ENCODE data around the gene KAT6B. TPM values are rescaled to one million over a fixed set of nuclear protein-coding genes. Genes with fewer than 3 reads are reported as not detected.

KAT6B gene
- total and polyA plus RNA-seq, 10 of the 15 experiments (the other 5 are each of a cell fraction or from before 2014, with no cell fraction given): 2.7 to 22.6 (median 15.7) TPM

DNA sequence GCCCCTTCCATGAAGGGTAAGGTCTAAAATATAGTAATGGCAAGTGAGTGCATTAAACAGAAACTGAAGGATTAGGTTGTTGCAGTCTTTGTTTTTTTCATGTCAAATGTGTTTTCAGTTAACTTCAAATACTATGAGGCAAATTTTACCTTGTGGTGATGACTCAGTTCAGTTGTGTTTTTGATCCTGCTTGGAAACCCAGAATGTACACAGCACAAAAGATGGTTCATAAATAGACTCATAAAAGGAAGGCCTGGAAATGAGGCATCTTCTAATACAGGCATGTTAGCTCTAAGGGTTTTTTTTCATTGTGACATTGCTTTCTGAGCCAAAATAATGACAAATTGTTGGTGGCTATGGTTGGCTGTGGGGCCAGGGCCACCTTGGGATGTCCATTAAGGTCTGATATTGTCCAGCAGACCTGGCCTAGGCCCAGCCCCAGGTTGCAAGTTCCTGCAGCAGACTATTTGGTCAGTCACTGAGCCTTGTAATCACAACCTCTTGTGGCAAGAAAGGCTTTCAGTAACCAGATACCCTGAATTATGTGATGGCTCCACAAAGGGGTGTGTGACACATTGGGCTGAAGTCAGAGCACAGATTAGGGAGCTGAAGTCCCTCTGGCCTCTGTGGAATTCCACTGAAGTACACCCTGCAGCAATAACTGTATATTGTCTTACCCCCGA lies 216.0 kb downstream of the KAT6B start:
- in situ Hi-C loops (cut with MboI) (no loop called here), intact Hi-C loops (cut with micrococcal nuclease; ENCODE audit: unreplicated experiment) (no loop called here)
- Histone ChIP-seq H3K9me3 (replicated peaks; ENCODE audit: control insufficient read depth, insufficient read depth, low read length) (no peaks in the 10 kb centered on the region), H3K27me3 (replicated peaks in 1 of 2; ENCODE audit: control insufficient read depth in 2 of 2, insufficient read depth in 2 of 2, low read length in 1 of 2) (no peaks in the 10 kb centered on the region; a peak in 1 of 4 replicates), H3K27ac (ENCODE audit: control insufficient read depth, insufficient read depth) (no peak overlapping the region), H3K9ac (ENCODE audit: control insufficient read depth, insufficient read depth, low read length) (no peak overlapping the region), H3K36me3 (ENCODE audit: control insufficient read depth in 2 of 2, insufficient read depth in 2 of 2, low read length in 1 of 2) (no peaks in the 10 kb centered on the region), H3K4me3 (no peak overlapping the region), H2AFZ (ENCODE audit: control insufficient read depth, low read depth, low read length) (no peak overlapping the region), H3K4me1 (ENCODE audit: control insufficient read depth, insufficient read depth, low read length) (no peaks in the 10 kb centered on the region), H3K79me2 (ENCODE audit: control insufficient read depth, insufficient read depth, low read length) (no peaks in the 10 kb centered on the region), H4K20me1 (ENCODE audit: control insufficient read depth, insufficient read depth) (no peaks in the 10 kb centered on the region), H3K4me2 (ENCODE audit: control insufficient read depth, insufficient read depth) (no peak overlapping the region)
- BruUV-seq (replicated peaks): no TSS peak
- no peak for ATAC-seq
- FAIRE-seq: peak; percentile 44
- TF ChIP-seq FOXM1 (IDR thresholded peaks at IDR 0.05; ENCODE audit: low read depth, low read length): no peak
- TF ChIP-seq EED (IDR thresholded peaks at IDR 0.05; ENCODE audit: low read depth): no peak
- no peak for TF ChIP-seq NFYA (IDR thresholded peaks at IDR 0.05; ENCODE audit: borderline replicate concordance, low read depth, low read length)
- TF ChIP-seq, protein P1, sequence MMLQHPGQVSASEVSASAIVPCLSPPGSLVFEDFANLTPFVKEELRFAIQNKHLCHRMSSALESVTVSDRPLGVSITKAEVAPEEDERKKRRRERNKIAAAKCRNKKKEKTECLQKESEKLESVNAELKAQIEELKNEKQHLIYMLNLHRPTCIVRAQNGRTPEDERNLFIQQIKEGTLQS (IDR thresholded peaks at IDR 0.05; ENCODE audit: borderline replicate concordance, extremely low read depth, low read depth, low read length): no peak
- TF ChIP-seq ZNF622 (IDR thresholded peaks at IDR 0.05): no peak
- peak; percentile 30; the same call in 1 of the 2 replicates for TF ChIP-seq RUNX3 (IDR thresholded peaks at IDR 0.05; ENCODE audit: low read length)
- no peak for TF ChIP-seq SMAD1 (IDR thresholded peaks at IDR 0.05; ENCODE audit: low read depth, partially characterized antibody)
- RAD21 ChIA-PET (ENCODE audit: unreplicated experiment): no interaction called here
- CTCF ChIA-PET: no interaction called here
- WGBS (ENCODE audit: insufficient coverage, insufficient replicate concordance, low lambda C conversion rate, missing lambda C conversion rate): 93% methylated on average over 1 of the region's 1 CpG
- POLR2A ChIA-PET: interaction anchor here (0.6 kb wide), 1 partner anchor 1693 kb away, joined by 3 read pairs; no protein-coding TSS in a partner anchor
- DNase-seq (ENCODE audit: low read depth, low spot score): no peak
- SMC1A ChIA-PET (ENCODE audit: uncharacterized antibody, unreplicated experiment): no interaction called here
